Stimulated activated CD4-positive, alpha-beta T cell treated with anti-CD3 and anti-CD28 coated beads, Interleukin-1b, Interleukin-23, amount 100 ng/mL, for 48 hours (primary cell): ENCODE results near the gene UCKL1.

Experiments
- DNase-seq: peaks from one replicate; pipeline ENCODE4 v3.0.0-alpha.2; 2020

Gene UCKL1

GRCh38 chr20:63958964-63959698 is 2.9 kb upstream of the UCKL1 start:
- no peak for DNase-seq

DNA sequence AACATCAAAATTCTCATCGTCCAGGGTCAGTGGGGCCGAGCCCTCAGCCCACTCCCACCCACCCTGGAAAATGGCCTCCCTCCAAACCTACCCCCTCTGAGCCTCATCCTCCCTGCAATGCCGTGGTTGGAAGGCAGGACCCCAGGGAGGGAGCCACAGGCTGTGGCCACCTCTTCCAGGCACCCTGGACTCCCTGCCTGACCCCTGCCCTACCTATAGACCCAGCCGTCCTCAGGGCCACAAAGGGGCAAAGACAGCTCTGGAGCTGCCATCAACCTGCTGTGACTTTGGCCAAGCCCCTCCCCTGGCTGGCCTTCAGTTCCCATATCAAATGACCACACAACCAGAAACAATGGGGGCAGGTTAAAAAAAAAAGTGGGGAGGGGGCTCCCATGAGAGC is 2.3 kb upstream of the UCKL1 start:
- DNase-seq, result no peak

GRCh38 chr20:63957690-63958441 is 1.6 kb upstream of the UCKL1 start:
- peak; percentile 46 for DNase-seq

GRCh38 chr20:63957004-63957689 is 931 bp upstream of the UCKL1 start:
- peak; percentile 76 for DNase-seq

DNA sequence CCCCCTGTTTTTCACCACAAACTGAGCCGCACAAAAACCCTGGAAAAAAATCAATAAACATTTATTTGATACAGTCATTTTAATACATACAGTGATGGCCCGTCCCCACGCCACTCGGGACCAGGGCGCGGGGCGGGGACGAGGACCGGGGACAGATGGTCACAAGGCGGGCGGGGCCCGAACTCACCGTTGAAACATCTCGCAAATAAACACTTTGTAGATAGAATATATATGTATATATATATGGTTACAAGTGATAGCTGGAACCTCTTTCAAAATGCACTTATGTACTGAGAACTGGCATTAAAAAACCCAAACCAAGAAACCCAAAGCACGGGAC is 418 bp upstream of the UCKL1 start:
- no peak for DNase-seq

DNA sequence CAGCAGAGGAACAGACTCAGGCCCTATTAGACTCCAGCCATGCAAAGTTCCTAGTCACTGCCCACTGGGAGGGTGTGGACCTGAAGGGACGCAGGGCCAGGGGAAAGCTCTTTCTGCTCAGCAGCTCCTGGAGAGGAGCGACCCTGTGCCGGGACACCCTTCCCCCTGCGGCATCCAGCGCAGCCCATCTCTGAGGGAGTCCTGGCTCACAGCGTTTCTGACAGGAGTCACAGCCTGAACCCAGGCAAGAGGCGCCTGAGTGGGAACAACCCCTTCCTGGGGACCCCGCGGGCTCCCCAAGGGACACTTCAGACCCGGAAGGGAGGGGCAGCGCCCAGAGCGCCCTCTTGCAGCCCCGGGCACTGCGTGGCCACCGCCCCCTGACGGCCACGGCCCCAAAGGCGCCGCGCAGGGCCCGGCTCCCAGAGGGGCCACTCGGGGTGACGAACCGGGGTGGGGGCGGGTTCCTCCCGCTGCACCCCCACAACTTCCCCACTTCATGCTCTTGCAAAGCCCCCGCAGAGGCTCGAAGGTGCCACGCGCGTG is 862 bp downstream of the UCKL1 start:
- no peak for DNase-seq

GRCh38 chr20:63953764-63954429 is 2.3 kb downstream of the UCKL1 start:
- no peak for DNase-seq

- no peak for DNase-seq
Measured at GRCh38 chr20:63952769-63953168, 3.4 kb downstream of the UCKL1 start.

- no peak for DNase-seq
Measured at GRCh38 chr20:63952210-63952535, 4.0 kb downstream of the UCKL1 start.

DNA sequence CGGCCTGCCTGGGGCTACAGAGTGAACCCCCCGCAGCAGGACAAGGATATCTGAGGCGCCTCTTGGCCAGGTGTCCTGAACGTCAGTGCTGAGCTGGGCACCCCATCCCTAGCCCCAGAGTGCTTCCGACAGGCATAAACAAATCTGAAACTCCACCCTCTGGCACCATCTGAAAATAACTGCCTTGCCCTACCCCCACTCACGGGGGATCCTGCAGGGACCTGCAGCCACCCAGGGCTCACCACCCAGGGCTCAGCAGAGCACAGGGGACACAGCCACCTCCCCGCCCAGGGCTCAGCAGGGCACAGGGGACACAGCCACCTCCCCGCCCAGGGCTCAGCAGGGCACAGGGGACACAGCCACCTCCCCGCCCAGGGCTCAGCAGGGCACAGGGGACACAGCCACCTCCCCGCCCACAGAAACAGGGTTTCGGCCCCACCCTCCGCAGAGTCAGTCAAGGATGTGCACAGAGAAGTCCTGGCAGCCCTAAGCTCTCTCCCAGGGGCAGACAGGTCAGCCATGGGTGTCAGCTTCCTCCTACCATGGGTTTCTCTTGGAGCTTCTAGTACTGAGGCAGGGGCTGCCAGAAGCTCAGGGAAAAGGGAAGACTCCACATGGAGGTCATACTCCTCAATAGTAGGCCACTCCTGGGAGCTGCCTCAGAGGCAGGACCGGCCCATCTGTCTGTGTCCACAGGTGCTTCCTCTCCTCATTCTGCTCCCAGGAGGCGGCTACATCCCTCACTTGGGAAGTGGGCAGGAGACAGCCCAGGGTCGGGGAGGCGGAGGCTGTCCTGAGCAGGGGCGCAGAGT is 4.6 kb downstream of the UCKL1 start:
- no peak for DNase-seq

DNA sequence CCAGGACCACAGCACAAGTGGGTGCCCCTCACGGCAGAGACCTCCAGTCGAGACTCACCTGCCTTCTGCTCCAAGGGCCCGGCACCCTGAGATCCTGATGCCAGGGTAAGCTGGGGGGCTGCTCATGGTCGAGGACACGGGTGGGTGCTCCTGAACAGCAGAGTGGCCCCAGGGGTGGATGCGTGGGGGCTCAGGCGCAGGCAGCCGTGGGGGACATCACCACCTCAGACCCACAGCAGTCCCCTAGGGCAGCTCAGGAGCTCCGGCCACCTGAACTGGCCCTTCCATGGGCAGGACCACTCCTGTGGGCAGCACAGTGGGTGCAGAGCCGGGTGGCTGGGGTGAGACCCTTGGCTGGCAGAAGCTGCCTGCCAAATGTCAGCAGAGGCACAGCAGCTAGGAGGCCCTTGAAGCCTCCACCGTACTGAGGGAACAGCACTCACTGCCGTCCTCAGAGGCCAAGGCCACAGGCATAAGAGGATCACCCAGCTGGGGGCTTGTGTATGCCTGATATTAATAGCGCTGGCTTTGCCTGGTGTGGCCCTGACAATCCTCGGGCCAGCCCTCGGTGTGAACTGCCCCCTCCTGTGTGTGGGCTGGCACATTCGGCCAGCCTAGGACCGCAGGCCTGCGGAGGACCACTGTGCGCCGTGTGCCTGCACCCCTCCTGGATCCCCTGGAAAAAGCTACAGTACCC is 5.4 kb downstream of the UCKL1 start:
- no peak for DNase-seq

- DNase-seq, result no peak
Measured at GRCh38 chr20:63947638-63948456, 8.4 kb downstream of the UCKL1 start.

- DNase-seq, result no peak
Measured at GRCh38 chr20:63946986-63947637, 9.1 kb downstream of the UCKL1 start.

DNA sequence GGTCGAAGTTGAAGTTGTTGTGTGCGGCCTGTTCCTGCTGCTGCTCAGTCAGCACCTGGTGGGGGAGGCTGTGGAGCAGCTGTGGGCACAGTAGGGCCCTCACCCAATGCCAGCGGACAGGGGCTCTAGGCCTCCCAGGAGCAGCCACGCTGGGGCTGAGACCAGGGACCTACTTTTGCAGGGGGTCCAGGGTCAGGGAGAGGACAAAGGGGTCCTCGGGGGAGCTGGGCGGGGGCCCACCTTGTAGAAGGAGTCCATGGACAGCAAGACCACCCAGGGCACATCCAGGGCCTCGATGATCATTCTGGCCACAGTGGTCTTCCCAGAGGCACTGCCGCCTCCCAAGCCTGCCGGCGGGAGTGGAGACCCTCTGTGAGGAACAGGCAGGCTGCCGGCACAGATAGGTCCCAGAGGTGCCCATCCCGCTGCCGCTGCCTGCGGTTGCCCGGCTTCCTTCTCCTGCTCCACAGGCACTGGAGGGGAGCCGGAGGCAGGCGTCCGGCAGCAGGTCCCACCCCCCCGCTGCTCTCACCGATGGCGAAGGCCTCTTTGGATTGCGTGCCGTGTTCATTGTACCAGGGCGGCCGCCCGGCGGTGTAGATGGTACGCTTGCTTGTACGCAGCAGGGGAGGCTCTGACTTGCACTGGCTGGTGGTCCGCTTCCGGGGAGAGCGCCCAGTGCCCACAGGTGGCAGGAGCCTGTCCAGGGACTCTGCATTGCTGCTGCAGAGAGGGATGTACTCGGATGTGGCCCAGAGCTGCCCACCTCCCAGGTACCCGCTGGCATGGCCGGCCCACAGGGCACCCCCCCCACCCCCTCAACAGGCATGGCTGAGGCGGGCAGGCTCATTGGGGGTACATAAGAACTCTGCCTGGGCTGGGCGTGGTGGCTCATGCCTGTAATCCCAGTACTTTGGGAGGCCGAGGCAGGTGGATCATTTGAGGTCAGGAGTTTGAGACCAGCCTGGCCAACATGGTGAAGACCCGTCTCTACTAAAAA is 10.0 kb downstream of the UCKL1 start:
- no peak for DNase-seq

DNA sequence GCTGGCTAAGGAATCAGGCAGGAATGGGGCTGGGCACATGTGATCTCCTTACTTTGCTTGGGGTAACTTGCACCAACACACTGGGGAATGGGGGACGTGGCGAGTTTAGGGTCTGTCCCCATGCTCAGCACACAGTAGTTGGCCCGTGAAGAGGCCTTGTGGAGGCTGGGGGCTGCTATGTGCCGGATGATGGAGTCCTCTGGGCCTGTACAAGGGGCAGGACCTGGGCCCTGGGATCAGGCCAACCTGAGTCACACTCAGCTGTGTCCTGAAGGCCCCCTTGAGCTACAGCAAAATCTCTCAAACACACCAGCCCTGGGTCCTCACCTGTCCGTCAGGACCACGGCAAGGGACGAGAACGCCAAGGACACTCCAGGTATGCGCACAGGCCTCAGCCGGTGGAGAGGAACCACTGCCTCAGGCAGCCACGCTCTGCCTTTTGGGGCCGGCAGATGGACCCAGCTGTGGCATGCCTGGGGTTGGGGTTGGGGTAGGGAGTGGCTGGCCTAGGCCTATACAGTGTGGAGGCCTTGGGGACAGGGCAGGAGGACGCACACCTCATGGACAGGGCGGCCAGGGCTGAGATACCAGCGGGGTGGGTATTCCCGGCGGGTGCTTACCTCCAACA is 11.1 kb downstream of the UCKL1 start:
- no peak for DNase-seq

DNA sequence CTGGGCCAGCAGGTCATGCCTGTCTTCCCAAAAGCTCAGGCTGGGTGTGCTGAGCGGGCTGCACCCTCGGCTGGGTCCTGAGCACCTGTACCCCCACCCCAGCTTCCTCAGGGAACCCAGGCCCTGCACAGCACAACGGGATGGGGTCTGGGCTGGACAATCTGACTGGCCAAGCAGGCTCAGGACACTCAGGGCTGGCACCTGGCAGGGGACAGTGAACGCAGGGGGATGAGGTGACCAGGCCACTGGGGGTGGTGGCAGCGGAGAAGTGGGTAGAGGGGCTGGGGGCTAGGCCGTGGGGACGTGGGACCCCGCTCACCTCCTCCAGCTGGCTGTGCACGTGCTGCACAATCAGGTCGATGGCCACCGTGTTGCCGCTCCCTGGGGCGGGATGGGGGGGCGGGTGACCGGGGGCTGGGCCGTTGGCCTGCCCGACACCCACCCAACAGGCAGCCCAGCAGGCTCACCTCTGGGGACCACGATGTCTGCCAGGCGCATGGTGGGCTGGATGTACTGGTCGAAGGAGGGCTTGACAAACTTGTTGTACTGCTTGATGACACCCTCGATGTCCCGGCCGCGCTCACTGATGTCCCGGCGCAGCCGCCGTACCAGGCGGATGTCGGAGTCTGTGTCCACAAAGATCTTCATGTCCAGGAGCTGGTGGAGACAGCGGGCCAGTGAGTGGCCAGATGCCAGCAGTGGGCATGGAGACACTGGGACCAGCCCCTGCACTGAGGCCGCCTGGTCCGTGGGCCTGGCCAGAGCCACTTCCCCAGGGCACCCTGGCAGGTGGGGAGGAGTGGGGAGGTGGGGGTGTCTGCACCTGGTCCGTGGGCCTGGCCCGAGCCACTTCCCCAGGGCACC is 11.9 kb downstream of the UCKL1 start:
- DNase-seq, result no peak

GRCh38 chr20:63943808-63944077 is 12.5 kb downstream of the UCKL1 start:
- DNase-seq, result no peak
